ENCODE results near the gene PNMT. TPM values are rescaled to one million over a fixed set of nuclear protein-coding genes. Genes with fewer than 3 reads are reported as not detected.

PNMT gene
- total RNA-seq, 1 experiment from 2014 or later = 2.4 TPM

DNA sequence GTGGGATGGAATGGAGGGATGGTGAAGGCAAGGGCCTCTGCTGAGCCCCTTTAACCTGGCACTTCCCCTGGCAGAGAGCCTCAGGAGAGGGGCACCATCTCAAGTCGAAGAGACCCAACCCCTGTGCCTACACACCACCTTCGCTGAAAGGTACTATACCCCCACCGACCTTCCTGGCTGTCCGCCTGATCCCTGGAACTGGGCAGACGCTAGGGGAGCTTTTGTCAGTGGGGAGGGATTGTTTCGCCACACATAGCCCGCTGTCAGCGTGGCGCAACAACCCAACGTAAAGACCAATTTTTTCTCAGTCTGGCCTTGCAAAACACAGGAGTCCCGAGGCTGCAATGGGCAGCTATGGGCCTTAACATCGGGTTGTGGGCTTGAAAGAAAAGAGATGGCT, 38.4 kb upstream of the PNMT start:
- CTCF ChIA-PET = no interaction called here
- intact Hi-C loops (cut with micrococcal nuclease; ENCODE audit: unreplicated experiment) = loop anchor here (5.0 kb wide), 1 partner anchor 122 kb away; no protein-coding TSS in a partner anchor

DNA sequence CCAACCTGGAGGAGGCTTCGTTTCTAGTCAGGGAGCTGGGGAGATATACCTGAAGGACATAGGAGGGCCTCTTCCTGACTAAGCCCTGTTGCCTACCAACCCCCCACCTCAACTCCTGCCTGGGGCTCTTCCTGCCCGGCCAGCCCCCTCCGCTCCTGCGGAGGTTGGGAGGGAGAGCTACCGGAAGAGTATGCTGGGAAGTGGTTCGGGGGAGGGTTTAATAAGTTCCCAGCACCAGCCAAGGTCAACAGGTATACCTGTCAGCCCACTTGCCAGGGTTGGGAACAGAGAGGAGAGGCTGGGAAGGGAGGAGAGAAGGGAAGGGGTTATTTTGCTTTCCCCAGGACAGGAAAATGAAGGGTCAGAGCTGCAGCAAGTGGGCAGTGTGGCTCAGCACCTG, 36.9 kb upstream of the PNMT start:
- in situ Hi-C loops (cut with HindIII; ENCODE audit: low pct_unique_long_range_greater_than_20kb, low sequenced_read_pairs) = no loop called here
- ATAC-seq = no peak

More for the DNA sequence above, 38.4 kb upstream of the PNMT start:
- peaks cover 28% of the 10 kb centered on the region for H3K4me1 ChIP-seq (ENCODE audit: control insufficient read depth, insufficient read depth, low read length)
- H3K9me3 ChIP-seq (ENCODE audit: control insufficient read depth, insufficient read depth, low read depth, low read length) = no peaks in the 10 kb centered on the region
- no peak overlapping the region for H3K27ac ChIP-seq (ENCODE audit: low read length)
- POLR2A ChIA-PET = no interaction called here
- DNase-seq (ENCODE audit: low read depth, low spot score) = no peak
- TF ChIP-seq, protein P1, sequence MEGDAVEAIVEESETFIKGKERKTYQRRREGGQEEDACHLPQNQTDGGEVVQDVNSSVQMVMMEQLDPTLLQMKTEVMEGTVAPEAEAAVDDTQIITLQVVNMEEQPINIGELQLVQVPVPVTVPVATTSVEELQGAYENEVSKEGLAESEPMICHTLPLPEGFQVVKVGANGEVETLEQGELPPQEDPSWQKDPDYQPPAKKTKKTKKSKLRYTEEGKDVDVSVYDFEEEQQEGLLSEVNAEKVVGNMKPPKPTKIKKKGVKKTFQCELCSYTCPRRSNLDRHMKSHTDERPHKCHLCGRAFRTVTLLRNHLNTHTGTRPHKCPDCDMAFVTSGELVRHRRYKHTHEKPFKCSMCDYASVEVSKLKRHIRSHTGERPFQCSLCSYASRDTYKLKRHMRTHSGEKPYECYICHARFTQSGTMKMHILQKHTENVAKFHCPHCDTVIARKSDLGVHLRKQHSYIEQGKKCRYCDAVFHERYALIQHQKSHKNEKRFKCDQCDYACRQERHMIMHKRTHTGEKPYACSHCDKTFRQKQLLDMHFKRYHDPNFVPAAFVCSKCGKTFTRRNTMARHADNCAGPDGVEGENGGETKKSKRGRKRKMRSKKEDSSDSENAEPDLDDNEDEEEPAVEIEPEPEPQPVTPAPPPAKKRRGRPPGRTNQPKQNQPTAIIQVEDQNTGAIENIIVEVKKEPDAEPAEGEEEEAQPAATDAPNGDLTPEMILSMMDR (IDR thresholded peaks at IDR 0.05) = no peak
- TF ChIP-seq POLR2AphosphoS5 (IDR thresholded peaks at IDR 0.05; ENCODE audit: low read depth, low read length) = no peak
- no peak for TF ChIP-seq SIN3A (IDR thresholded peaks at IDR 0.05; ENCODE audit: borderline replicate concordance, insufficient read depth, low read depth, low read length)
- no peak for TF ChIP-seq TCF7L2 (IDR thresholded peaks at IDR 0.05; ENCODE audit: low read depth, low read length)
- TF ChIP-seq, protein P2, sequence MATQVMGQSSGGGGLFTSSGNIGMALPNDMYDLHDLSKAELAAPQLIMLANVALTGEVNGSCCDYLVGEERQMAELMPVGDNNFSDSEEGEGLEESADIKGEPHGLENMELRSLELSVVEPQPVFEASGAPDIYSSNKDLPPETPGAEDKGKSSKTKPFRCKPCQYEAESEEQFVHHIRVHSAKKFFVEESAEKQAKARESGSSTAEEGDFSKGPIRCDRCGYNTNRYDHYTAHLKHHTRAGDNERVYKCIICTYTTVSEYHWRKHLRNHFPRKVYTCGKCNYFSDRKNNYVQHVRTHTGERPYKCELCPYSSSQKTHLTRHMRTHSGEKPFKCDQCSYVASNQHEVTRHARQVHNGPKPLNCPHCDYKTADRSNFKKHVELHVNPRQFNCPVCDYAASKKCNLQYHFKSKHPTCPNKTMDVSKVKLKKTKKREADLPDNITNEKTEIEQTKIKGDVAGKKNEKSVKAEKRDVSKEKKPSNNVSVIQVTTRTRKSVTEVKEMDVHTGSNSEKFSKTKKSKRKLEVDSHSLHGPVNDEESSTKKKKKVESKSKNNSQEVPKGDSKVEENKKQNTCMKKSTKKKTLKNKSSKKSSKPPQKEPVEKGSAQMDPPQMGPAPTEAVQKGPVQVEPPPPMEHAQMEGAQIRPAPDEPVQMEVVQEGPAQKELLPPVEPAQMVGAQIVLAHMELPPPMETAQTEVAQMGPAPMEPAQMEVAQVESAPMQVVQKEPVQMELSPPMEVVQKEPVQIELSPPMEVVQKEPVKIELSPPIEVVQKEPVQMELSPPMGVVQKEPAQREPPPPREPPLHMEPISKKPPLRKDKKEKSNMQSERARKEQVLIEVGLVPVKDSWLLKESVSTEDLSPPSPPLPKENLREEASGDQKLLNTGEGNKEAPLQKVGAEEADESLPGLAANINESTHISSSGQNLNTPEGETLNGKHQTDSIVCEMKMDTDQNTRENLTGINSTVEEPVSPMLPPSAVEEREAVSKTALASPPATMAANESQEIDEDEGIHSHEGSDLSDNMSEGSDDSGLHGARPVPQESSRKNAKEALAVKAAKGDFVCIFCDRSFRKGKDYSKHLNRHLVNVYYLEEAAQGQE (IDR thresholded peaks at IDR 0.05; ENCODE audit: insufficient read depth in 1 of 2, low read depth in 2 of 2, low read length in 1 of 2) = no peak
- ATAC-seq = no peak
- in situ Hi-C loops (cut with HindIII; ENCODE audit: low pct_unique_long_range_greater_than_20kb, low sequenced_read_pairs) = no loop called here
- H3K27me3 ChIP-seq (ENCODE audit: control insufficient read depth, insufficient read depth, low read length) = no peaks in the 10 kb centered on the region
- H3K36me3 ChIP-seq (ENCODE audit: control insufficient read depth, insufficient read depth, low read length) = no peaks in the 10 kb centered on the region
- no TSS peak for BruUV-seq (replicated peaks)
- no peak overlapping the region for H3K4me3 ChIP-seq (ENCODE audit: low read depth in 2 of 2, low read length in 2 of 2)

More for the DNA sequence above, 36.9 kb upstream of the PNMT start:
- CTCF ChIA-PET = interaction anchor here (1.1 to 1.8 kb wide), 2 partner anchors 8 to 10 kb away, joined by 5 to 6 read pairs; no protein-coding TSS in a partner anchor
- POLR2A ChIA-PET = interaction anchor here (0.5 to 0.6 kb wide), 2 partner anchors 34 to 467 kb away, joined by 3 to 6 read pairs; no protein-coding TSS in a partner anchor
- Histone ChIP-seq H3K27me3 (ENCODE audit: control insufficient read depth, insufficient read depth, low read length) (no peaks in the 10 kb centered on the region), H3K27ac (ENCODE audit: low read length) (peak overlapping the region; percentile 32), H3K9me3 (ENCODE audit: control insufficient read depth, insufficient read depth, low read depth, low read length) (no peaks in the 10 kb centered on the region), H3K36me3 (ENCODE audit: control insufficient read depth, insufficient read depth, low read length) (no peaks in the 10 kb centered on the region), H3K4me1 (ENCODE audit: control insufficient read depth, insufficient read depth, low read length) (peaks cover 38% of the 10 kb centered on the region), H3K4me3 (ENCODE audit: low read depth in 2 of 2, low read length in 2 of 2) (no peak overlapping the region)
- no peak for DNase-seq (ENCODE audit: low read depth, low spot score)
- intact Hi-C loops (cut with micrococcal nuclease; ENCODE audit: unreplicated experiment) = no loop called here
- TF ChIP-seq, protein P2 (IDR thresholded peaks at IDR 0.05; ENCODE audit: insufficient read depth in 1 of 2, low read depth in 2 of 2, low read length in 1 of 2) = no peak
- TF ChIP-seq SIN3A (IDR thresholded peaks at IDR 0.05; ENCODE audit: borderline replicate concordance, insufficient read depth, low read depth, low read length) = no peak
- TF ChIP-seq TCF7L2 (IDR thresholded peaks at IDR 0.05; ENCODE audit: low read depth, low read length) = no peak
- TF ChIP-seq, protein P1 (IDR thresholded peaks at IDR 0.05) = no peak
- no peak for TF ChIP-seq POLR2AphosphoS5 (IDR thresholded peaks at IDR 0.05; ENCODE audit: low read depth, low read length)
- no TSS peak for BruUV-seq (replicated peaks)
